Thymus (tissue), 2 donors: ENCODE results near the gene MYO6. TPM values are rescaled to one million over a fixed set of nuclear protein-coding genes. Genes with fewer than 3 reads are reported as not detected.

Experiments used
- polyA plus RNA-seq: library from polyadenylated mRNA; stranded (reverse); fragments of 200-250 nt; gene quantifications from one replicate; pipeline ENCODE4 v1.2.3, GENCODE V29; 2013
- total RNA-seq: library from RNA; stranded (reverse); fragments of 120-200 nt; gene quantifications from one replicate; pipeline ENCODE4 v1.2.4, GENCODE V29; 2013
- donor health status: healthy.

MYO6 gene
- total and polyA plus RNA-seq, 2 donors = 3.3 to 15.2 TPM

Other genes with a start within 250 kb of the MYO6 start
- 64.0 TPM for gene SENP6, start 147.4 kb upstream of the MYO6 start, total RNA-seq
- 91.4 TPM for gene SENP6, start 147.4 kb upstream of the MYO6 start, polyA plus RNA-seq